Activated T-helper 9 cell treated with anti-CD3 and anti-CD28 coated beads, Interleukin-2, amount 50 U/mL, for 16 hours (primary cell): Measurements from ENCODE around the gene RGS6.

Source experiments
- DNase-seq: peaks from one replicate; pipeline ENCODE4 v3.0.0-alpha.2; 2020; ENCODE audit warnings: low read depth

Gene RGS6

DNA sequence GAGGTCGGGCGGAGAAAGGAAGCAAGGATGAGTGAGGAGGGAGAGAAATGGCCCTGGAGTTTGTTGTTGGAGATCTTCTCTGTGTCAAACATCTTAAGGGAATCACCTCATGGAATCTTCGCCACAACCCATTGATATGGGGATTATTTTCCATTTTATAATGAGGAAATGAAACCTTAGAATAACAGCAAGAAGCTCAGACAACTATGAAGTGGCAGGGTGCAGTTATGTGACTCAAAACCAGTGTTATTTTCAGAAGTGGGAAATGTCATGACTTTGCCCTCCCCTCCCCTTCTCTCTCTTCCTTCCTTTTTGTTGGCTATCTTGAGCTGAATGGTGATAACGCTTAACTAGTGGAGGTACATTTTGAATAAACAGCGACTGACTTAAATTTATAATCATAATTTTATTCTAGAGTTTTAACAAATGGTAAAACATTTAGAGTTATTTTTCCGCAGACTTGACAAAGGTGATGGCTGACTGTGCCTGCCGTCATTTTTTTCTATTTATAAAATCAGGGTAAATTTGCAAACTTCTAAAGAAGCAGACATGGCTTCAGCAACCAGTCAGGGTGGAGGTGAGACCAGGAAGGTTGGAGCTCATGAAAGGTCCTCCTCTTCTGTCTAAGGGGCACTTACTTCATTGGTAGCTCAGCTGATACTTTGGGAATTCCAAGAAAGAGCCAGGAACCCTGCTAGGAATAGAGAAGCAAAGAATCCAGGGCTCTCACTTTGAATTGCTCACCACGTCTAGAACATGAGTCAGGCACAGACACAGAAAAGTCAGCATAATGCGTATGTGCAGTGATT, 232.4 kb downstream of the RGS6 start:
- no peak for DNase-seq

GRCh38 chr14:72165229-72165698, 233.0 kb downstream of the RGS6 start:
- no peak for DNase-seq

GRCh38 chr14:72169521-72169920, 237.3 kb downstream of the RGS6 start:
- no peak for DNase-seq

DNA sequence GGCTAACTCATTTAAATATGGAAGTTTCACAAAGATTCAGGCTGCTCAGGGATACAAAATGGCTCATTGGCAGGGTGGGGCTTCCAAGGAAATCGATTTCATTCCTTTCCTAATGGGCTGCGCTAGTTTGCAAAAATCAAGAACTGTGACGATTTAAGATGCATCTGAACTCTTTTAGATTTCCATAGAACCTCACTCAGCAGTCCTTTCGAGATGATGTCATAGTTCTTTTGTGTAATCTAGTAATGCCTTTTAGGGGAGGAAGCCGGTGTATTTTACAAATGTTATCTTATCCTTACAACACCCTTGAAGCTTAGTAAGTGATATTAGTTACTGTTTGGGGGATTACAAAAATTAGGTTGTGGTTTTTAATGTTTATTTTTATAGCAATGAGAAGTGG, 239.8 kb downstream of the RGS6 start:
- no peak for DNase-seq

- DNase-seq: no peak
Observed at GRCh38 chr14:72172597-72172996, 240.4 kb downstream of the RGS6 start.

DNA sequence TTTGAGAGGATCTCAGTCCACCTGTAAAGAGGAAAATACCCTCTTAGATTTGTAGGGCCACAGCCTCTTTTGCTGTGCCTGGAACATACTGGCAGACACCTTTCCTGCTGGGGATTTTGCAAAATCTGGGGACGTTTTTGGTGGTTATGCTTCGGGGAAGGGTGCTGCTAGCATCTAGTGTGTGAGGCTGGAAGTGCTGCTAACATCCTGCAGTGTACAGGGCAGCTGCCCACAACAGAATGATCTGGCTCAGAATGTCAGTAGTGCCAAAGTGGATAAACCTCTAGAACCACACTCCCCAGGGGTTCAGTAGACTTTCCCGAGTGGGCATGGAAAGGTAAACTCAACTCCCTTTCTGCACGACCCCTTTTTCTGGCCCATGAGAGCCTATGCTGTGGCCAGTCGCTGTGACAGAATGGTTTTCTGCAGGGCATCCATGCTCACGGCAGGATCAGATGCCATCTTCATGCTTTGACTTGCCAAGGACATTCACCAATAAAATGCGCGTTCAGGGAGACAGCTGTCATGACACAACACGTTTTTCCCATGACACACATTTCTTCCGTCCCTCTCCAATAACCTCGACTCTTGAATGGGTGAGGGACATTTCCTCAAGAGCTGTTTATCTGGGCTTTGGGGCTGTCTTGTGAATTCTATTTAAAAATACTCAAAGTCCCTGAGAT, 240.9 kb downstream of the RGS6 start:
- no peak for DNase-seq

DNA sequence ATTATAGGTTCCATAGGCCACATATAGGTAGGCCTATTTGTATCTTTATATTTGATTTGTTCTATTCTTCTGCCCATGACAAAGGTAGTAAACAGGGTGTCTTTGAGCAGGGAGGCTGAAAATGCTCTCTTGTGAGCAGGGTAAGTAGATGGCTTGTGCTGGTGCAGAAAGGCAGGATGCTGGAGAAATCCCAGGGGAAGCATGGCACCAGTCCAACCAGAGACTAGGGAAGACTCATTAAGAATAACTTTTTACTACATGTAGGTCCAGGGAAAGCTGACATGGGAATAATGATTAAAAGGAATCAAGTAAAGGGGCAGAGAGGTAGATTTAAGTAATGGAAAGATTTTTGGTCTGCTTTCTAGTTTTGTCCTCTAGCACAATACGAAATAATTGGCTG, 245.0 kb downstream of the RGS6 start:
- DNase-seq: no peak

GRCh38 chr14:72178517-72178916, 246.3 kb downstream of the RGS6 start:
- no peak for DNase-seq

DNA sequence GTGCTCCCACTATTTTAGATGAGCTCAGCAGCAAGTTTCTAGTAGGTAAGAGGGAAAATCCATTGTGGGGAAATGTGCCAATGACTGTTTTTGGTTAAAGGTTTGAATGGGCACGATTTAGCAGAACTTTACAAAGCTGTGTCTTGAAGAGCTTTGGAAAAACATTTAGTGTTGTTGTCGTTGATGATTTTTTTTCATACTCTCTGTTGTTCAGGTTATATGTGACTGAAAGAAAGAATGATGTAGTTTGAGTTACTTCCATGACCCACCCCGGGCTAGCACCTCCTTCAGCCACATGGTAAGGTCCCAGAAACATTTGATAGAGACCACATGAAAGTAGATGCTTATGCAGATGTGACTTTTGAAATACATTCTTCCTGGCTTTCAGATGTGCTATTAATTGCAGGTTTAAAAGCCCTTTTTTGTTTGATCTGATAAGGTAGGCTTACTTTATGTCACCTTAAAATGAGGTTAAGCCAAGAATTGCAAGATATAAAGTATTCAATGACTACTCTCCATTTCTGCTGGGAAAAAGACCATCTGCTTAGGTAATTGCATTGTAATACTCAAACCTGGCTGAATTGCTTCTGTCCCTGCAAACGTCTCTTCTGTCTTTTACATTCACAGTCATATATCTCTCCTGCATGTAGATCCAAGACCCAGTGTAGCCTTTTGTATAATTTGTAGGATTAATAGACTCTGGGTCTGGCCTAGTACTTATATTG, 250.6 kb downstream of the RGS6 start:
- DNase-seq: no peak

DNA sequence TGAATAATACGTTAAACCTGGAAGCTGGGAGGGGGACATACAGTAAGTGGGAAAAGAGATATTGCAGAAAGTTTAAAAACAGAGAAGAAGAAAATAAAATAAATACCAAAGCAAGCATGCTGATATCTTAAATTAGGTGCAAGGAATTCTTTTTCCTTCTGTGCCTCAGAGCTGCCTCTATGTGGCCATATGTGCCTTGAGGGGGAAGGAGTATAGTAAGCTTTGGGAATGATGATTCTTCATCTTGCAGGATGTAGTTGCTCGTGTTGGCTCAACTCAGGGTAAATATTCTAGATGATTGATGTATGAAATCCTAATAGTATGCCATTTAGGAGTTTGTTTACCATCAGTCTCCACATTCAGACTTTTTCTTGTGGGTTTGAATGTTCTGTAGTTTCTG, 251.4 kb downstream of the RGS6 start:
- no peak for DNase-seq

GRCh38 chr14:72186523-72186922, 254.3 kb downstream of the RGS6 start:
- DNase-seq: no peak

- DNase-seq: no peak
Observed at GRCh38 chr14:72196237-72197015, 264.2 kb downstream of the RGS6 start.

GRCh38 chr14:72201645-72202044, 269.4 kb downstream of the RGS6 start:
- DNase-seq: no peak

DNA sequence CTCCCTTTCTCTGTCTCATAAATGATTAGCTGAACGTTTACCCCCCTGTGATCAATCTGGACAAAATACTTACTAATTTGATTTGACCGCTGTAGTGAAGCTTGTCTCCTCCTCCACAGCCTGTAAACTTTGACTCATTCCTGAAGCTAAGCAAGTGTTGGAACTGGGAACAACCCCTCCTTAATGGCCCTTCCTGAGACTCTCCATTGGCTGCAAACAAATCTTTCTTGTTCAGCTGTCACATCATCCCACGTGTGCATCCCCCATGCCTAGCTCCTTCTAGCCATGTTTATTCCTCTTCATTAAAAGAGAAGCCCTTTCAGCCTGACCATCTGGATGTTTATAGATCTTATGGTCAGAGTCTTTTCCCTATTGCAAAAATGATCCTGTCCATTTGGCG, 281.2 kb downstream of the RGS6 start:
- no peak for DNase-seq

- no peak for DNase-seq
Observed at GRCh38 chr14:72215080-72215479, 282.9 kb downstream of the RGS6 start.

DNA sequence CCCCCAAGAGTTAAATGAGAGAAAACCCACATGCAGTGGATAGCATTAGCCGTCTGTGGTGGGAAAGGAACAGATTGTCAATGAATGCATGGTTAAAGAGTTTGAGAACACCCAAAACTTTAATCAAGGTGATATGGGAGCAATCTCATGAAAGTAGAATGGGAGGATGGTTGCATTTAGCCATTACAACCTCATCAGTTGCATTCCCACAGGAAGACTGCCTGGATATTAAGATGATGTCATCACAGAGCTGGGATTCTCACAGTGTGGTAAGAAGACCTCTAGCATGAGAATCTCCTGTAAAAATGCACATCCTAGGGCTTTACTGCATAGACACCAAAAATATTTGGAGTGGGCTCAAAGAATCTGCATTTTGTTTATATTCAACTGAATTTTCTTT, 284.9 kb downstream of the RGS6 start:
- DNase-seq: no peak

GRCh38 chr14:72222046-72222445, 289.8 kb downstream of the RGS6 start:
- no peak for DNase-seq

GRCh38 chr14:72236629-72237028, 304.4 kb downstream of the RGS6 start:
- no peak for DNase-seq

- DNase-seq: no peak
Observed at GRCh38 chr14:72237722-72238666, 305.8 kb downstream of the RGS6 start.

DNA sequence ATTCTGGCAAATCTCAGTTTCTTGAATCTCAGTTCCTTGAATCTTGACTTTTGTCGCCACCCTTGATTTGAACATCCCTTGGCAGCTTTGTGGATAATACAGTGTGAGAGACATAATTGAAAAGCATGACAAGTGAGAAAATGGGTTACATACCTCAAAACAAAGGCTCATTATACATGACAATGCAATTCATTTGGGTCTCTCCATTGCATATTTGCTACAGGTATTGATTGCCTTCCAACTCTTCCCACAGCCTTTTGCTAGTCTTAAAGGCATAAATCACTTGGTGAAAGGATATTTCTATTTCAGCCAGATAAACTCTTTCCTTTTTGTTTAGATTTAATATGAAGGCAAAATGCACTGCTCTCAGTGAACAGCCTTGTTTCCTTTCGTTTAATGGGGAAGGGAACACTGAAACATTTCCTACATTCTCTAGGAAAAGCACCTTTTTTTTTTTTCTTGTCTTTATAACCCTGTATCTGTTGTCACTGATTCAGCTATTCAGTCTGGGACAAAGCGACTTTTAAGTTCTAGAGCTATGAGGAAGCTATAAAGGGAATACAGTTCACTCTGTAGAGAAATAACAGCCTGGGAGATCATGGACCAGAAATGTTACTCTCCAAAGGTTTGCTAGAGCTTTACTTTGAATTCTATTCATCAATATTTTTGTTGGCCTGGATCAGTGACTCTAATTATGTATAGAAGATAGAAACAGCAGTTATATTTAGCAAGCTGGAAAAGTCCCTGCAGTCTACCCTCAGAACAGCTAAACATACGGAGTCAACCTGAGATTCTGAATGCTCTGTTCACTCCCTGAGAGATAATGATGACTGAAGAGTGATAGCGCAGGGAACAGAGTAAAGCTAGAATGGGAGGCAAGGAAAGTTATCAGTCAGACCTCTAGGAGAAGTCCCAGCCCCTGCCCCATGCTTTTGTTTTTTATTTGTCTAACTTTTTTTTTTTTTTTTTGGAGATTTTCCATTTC, 311.4 kb downstream of the RGS6 start:
- DNase-seq: no peak
